Astrocyte (in vitro differentiated cells and primary cell): ENCODE measurements around the gene RNF223. TPM values are rescaled to one million over a fixed set of nuclear protein-coding genes. Genes with fewer than 3 reads are reported as not detected.
"Not testable (repeated sequence)": the region's sequence is repeated elsewhere in the genome, so short reads cannot be mapped to it uniquely, and the experiment has no call there.

Source experiments
- DNase-seq: peaks from one replicate; pipeline ENCODE4 v3.0.0-alpha.2; 2010; ENCODE audit warnings: low read depth
- FAIRE-seq: peaks from 2 replicates; lab custom pipeline; 2011; peaks lifted over from hg19 to GRCh38; lab: Jason Lieb, UNC
- H2AFZ ChIP-seq: 2 replicates; pipeline ENCODE4 v1.6.0; 2012; ENCODE audit warnings: low read depth, low read length, inconsistent platforms
- H3K27ac ChIP-seq: 2 replicates; pipeline ENCODE4 v1.5.1; 2011; ENCODE audit warnings: low read depth, low read length, inconsistent platforms
- H3K27me3 ChIP-seq: 2 replicates; pipeline ENCODE4 v1.6.0; 2011; ENCODE audit warnings: low read length, inconsistent platforms; ENCODE audit not compliant: insufficient read depth
- H3K36me3 ChIP-seq: 2 replicates; pipeline ENCODE4 v1.5.1; 2011; ENCODE audit warnings: low read length, inconsistent platforms; ENCODE audit not compliant: insufficient read depth
- H3K4me1 ChIP-seq: 2 replicates; pipeline ENCODE4 v1.5.1; 2011; ENCODE audit warnings: low read length, inconsistent platforms; ENCODE audit not compliant: insufficient read depth
- H3K4me2 ChIP-seq: 2 replicates; pipeline ENCODE4 v1.6.0; 2012; ENCODE audit warnings: low read length, inconsistent platforms
- H3K4me3 ChIP-seq: 2 replicates; pipeline ENCODE4 v1.5.1; 2011; ENCODE audit warnings: low read depth, mild to moderate bottlenecking, low read length, inconsistent platforms; ENCODE audit not compliant: insufficient read depth
- H3K79me2 ChIP-seq: 2 replicates; pipeline ENCODE4 v1.6.0; 2012; ENCODE audit warnings: mild to moderate bottlenecking, low read length, inconsistent platforms; ENCODE audit not compliant: insufficient read depth
- H3K9ac ChIP-seq: 2 replicates; pipeline ENCODE4 v1.6.0; 2012; ENCODE audit warnings: mild to moderate bottlenecking, low read length, inconsistent platforms
- H3K9me3 ChIP-seq: 2 replicates; pipeline ENCODE4 v1.5.1; 2012; ENCODE audit warnings: low read depth, mild to moderate bottlenecking, low read length, inconsistent platforms; ENCODE audit not compliant: insufficient read depth
- H4K20me1 ChIP-seq: 2 replicates; pipeline ENCODE4 v1.6.0; 2012; ENCODE audit warnings: low read length, inconsistent platforms; ENCODE audit not compliant: insufficient read depth
- H3K27ac Mint-ChIP-seq: one replicate; pipeline ENCODE4 v1.8.0; 2021; ENCODE audit warnings: mild to moderate bottlenecking, mixed read lengths; ENCODE audit not compliant: unreplicated experiment
- H3K27me3 Mint-ChIP-seq: one replicate; pipeline ENCODE4 v1.8.0; 2021; ENCODE audit warnings: low read depth, mixed read lengths; ENCODE audit not compliant: unreplicated experiment
- H3K36me3 Mint-ChIP-seq: one replicate; pipeline ENCODE4 v1.8.0; 2021; ENCODE audit warnings: low read depth, mixed read lengths; ENCODE audit not compliant: unreplicated experiment
- H3K4me1 Mint-ChIP-seq: one replicate; pipeline ENCODE4 v1.8.0; 2021; ENCODE audit warnings: low read depth, mixed read lengths; ENCODE audit not compliant: unreplicated experiment
- H3K4me3 Mint-ChIP-seq: one replicate; pipeline ENCODE4 v1.8.0; 2021; ENCODE audit warnings: mild to moderate bottlenecking, moderate library complexity, mixed read lengths; ENCODE audit not compliant: unreplicated experiment
- H3K9me3 Mint-ChIP-seq: one replicate; pipeline ENCODE4 v1.8.0; 2021; ENCODE audit warnings: mild to moderate bottlenecking, mixed read lengths; ENCODE audit not compliant: unreplicated experiment
- CTCF ChIP-seq: IDR thresholded peaks from 2 replicates; pipeline ENCODE4 v1.5.1; 2011; ENCODE audit warnings: low read depth, mild to moderate bottlenecking, inconsistent platforms, low read length, moderate library complexity; ENCODE audit not compliant: insufficient read depth
- EZH2 ChIP-seq: IDR thresholded peaks from 2 replicates; pipeline ENCODE4 v1.6.1; 2012; ENCODE audit warnings: mild to moderate bottlenecking, low read length, inconsistent platforms; ENCODE audit not compliant: insufficient read depth
- total RNA-seq: library from RNA; stranded (reverse); gene quantifications from 2 replicates; pipeline ENCODE4 v1.2.1, GENCODE V29; 2021

Gene RNF223
- total RNA-seq, 1 donor from 2014 or later, result 0.18 TPM

GRCh38 chr1:1066403-1067283 is 7.5 kb downstream of the RNF223 start:
- no peaks in the 10 kb centered on the region for H3K79me2 ChIP-seq
- DNase-seq (no peak), FAIRE-seq (no peak)
- H3K27ac ChIP-seq, result no peak overlapping the region
- no peaks in the 10 kb centered on the region for H3K9me3 ChIP-seq
- no peaks in the 10 kb centered on the region for H3K27me3 ChIP-seq
- no peaks in the 10 kb centered on the region for H3K9me3 Mint-ChIP-seq
- H3K4me3 ChIP-seq, result no peak overlapping the region
- H3K9ac ChIP-seq, result no peak overlapping the region
- no peaks in the 10 kb centered on the region for H3K27me3 Mint-ChIP-seq
- no peak overlapping the region for H3K27ac Mint-ChIP-seq
- H3K4me2 ChIP-seq, result no peak overlapping the region
- peaks cover 5% of the 10 kb centered on the region for H3K4me1 Mint-ChIP-seq
- H2AFZ ChIP-seq, result no peak overlapping the region
- H3K36me3 ChIP-seq, result no peaks in the 10 kb centered on the region
- peaks cover 34% of the 10 kb centered on the region for H3K4me1 ChIP-seq
- H4K20me1 ChIP-seq, result peaks cover 4% of the 10 kb centered on the region
- H3K36me3 Mint-ChIP-seq, result no peaks in the 10 kb centered on the region
- TF ChIP-seq CTCF (no peak), EZH2 (no peak)
- no peak overlapping the region for H3K4me3 Mint-ChIP-seq

DNA sequence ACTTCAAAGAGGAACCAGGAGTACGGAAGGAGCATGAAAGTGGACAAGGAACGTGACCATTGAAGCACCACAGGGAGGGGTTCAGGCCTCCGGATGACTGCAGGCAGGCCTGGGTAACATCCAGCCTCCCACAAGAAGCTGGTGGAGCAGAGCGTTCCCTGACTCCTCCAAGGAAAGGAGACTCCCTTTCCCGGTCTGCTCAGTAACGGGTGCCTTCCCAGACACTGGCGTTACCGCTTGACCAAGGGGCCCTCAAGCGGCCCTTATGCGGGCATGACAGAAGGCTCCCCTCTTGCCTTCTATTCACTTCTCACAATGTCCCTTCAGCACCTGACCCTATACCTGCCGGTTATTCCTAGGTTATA is 8.2 kb downstream of the RNF223 start:
- FAIRE-seq, H3K4me3 Mint-ChIP-seq, DNase-seq: not testable (repeated sequence)

GRCh38 chr1:1065265-1065939 is 8.7 kb downstream of the RNF223 start:
- no peak overlapping the region for H3K4me3 ChIP-seq
- H3K4me2 ChIP-seq, result no peak overlapping the region
- H2AFZ ChIP-seq, result no peak overlapping the region
- peaks cover 2% of the 10 kb centered on the region for H3K27me3 Mint-ChIP-seq
- no peak for TF ChIP-seq CTCF
- no peak for TF ChIP-seq EZH2
- H3K4me1 ChIP-seq, result peaks cover 34% of the 10 kb centered on the region
- FAIRE-seq (no peak), DNase-seq (no peak)
- no peak overlapping the region for H3K27ac ChIP-seq
- H3K36me3 ChIP-seq, result no peaks in the 10 kb centered on the region
- no peak overlapping the region for H3K27ac Mint-ChIP-seq
- H3K4me3 Mint-ChIP-seq, result no peak overlapping the region
- H3K9ac ChIP-seq, result no peak overlapping the region
- peaks cover 4% of the 10 kb centered on the region for H4K20me1 ChIP-seq
- no peaks in the 10 kb centered on the region for H3K36me3 Mint-ChIP-seq
- H3K9me3 ChIP-seq, result no peaks in the 10 kb centered on the region
- H3K9me3 Mint-ChIP-seq, result no peaks in the 10 kb centered on the region
- H3K27me3 ChIP-seq, result no peaks in the 10 kb centered on the region
- no peaks in the 10 kb centered on the region for H3K79me2 ChIP-seq
- H3K4me1 Mint-ChIP-seq, result peaks cover 5% of the 10 kb centered on the region

More for the DNA sequence above, 8.2 kb downstream of the RNF223 start:
- not testable (repeated sequence) for H3K79me2 ChIP-seq, H3K9me3 ChIP-seq, H3K9ac ChIP-seq, H3K36me3 ChIP-seq, H3K36me3 Mint-ChIP-seq, H2AFZ ChIP-seq, H3K27me3 Mint-ChIP-seq, H3K9me3 Mint-ChIP-seq, H3K4me2 ChIP-seq, H3K27ac Mint-ChIP-seq, H3K4me1 Mint-ChIP-seq, H3K27me3 ChIP-seq, H3K4me3 ChIP-seq, H3K27ac ChIP-seq, H4K20me1 ChIP-seq
- H3K4me1 ChIP-seq, result peaks cover 34% of the 10 kb centered on the region
